Kidney (tissue), 14 donors: ENCODE measurements around the gene ADGRV1. TPM values are rescaled to one million over a fixed set of nuclear protein-coding genes. Genes with fewer than 3 reads are reported as not detected.

Experiments
- DNase-seq, 5 donors: peaks; one replicate each; pipeline ENCODE4 v3.0.0-alpha.2; 2013 to 2020
- FAIRE-seq: peaks from 2 replicates; lab custom pipeline; 2012; peaks lifted over from hg19 to GRCh38; lab: Jason Lieb, UNC
- H3K27ac ChIP-seq, 2 donors: one replicate each; pipeline ENCODE4 v1.7.0; 2013; ENCODE audit warnings: low read depth in 2 of 2, low read length in 2 of 2, inconsistent platforms in 1 of 2
- H3K27me3 ChIP-seq: one replicate; pipeline ENCODE4 v1.7.1; 2013; ENCODE audit warnings: low read length, inconsistent platforms; ENCODE audit not compliant: control insufficient read depth, insufficient read depth
- H3K36me3 ChIP-seq, 3 donors: one replicate each; pipeline versions ENCODE4 v1.7.0 to v1.7.1; 2013; ENCODE audit warnings: low read length in 3 of 3, control low read depth in 1 of 3, inconsistent platforms in 1 of 3; ENCODE audit not compliant: insufficient read depth in 3 of 3, control insufficient read depth in 2 of 3
- H3K4me1 ChIP-seq, 3 donors: one replicate each; pipeline versions ENCODE4 v1.7.0 to v1.7.1; 2013; ENCODE audit warnings: low read length in 3 of 3, inconsistent platforms in 1 of 3, low read depth in 1 of 3; ENCODE audit not compliant: control insufficient read depth in 2 of 3, insufficient read depth in 2 of 3
- H3K4me3 ChIP-seq, 3 donors: one replicate each; pipeline versions ENCODE4 v1.7.0 to v1.8.1; 2013; ENCODE audit warnings: low read length in 3 of 3, control low read depth in 1 of 3, inconsistent platforms in 1 of 3
- H3K9ac ChIP-seq, 3 donors: one replicate each; pipeline versions ENCODE4 v1.7.0 to v1.7.1; 2013; ENCODE audit warnings: low read length in 3 of 3, control low read depth in 1 of 3, inconsistent platforms in 1 of 3
- H3K9me3 ChIP-seq, 3 donors: one replicate each; pipeline versions ENCODE4 v1.7.0 to v1.7.1; 2013; ENCODE audit warnings: low read length in 3 of 3, control low read depth in 1 of 3, inconsistent platforms in 1 of 3; ENCODE audit not compliant: control insufficient read depth in 2 of 3, insufficient read depth in 1 of 3
- CTCF ChIP-seq: IDR thresholded peaks from 3 replicates; pipeline ENCODE4 v1.5.1; 2012; ENCODE audit warnings: mild to moderate bottlenecking, moderate library complexity, borderline replicate concordance; ENCODE audit not compliant: insufficient read depth; ENCODE audit errors: extremely low read depth
- intact Hi-C: fragments of 100-400 bp; cut with DNase I; formaldehyde crosslinking; loops from one replicate; pipeline ENCODE4 v1.11.1; 2022
- polyA plus RNA-seq: library from polyadenylated mRNA; stranded (reverse); fragments of 350-450 nt; fragmentation: Illumina TruSeq; extraction: RNeasy Lipid Tissue Mini Kit (QIAGEN cat#74804); gene quantifications from one replicate; pipeline ENCODE4 v1.2.3, GENCODE V29; 2014; ENCODE audit warnings: low read depth, low replicate concordance; ENCODE audit not compliant: insufficient read depth
- total RNA-seq: library from RNA; stranded (reverse); fragmentation: NEBNext Ultra II Directional; extraction: Animal tissue kit (Norgen Biotek cat#: 25700); gene quantifications from one replicate; pipeline ENCODE4 v1.2.1, GENCODE V29; 2021
- donor health status: control.
- donor health status: control.
- donor health status: control.
- donor health status: control.
- donor health status: control.
- donor health status: DM: yes; HTN: yes; CAD: no.
- donor health status: Normal renal cell carcinoma (clear cell type).

ADGRV1 gene
- total and polyA plus RNA-seq, 2 donors from 2014 or later: 7.0 to 7.3 TPM

- intact Hi-C loops: no loop called here
- no peak for FAIRE-seq
- H3K4me1 ChIP-seq: no peaks in the 10 kb centered on the region
Observed at GRCh38 chr5:90551376-90551775, 7.2 kb upstream of the ADGRV1 start.

GRCh38 chr5:90553711-90554110 lies 4.9 kb upstream of the ADGRV1 start:
- DNase-seq (no peak), FAIRE-seq (no peak)
- Histone ChIP-seq H3K4me1 (peaks cover 0 to 4% (median 0%) of the 10 kb centered on the region in 3 donors), H3K4me3 (no peak overlapping the region), H3K27ac (no peak overlapping the region), H3K27me3 (peaks cover 8% of the 10 kb centered on the region), H3K9ac (no peak overlapping the region), H3K9me3 (no peaks in the 10 kb centered on the region), H3K36me3 (no peaks in the 10 kb centered on the region)
- TF ChIP-seq CTCF: no peak
- intact Hi-C loops: no loop called here

More at GRCh38 chr5:90551376-90551775, 7.2 kb upstream of the ADGRV1 start:
- no peak for TF ChIP-seq CTCF
- Histone ChIP-seq H3K27me3 (no peaks in the 10 kb centered on the region), H3K36me3 (no peaks in the 10 kb centered on the region), H3K9me3 (no peaks in the 10 kb centered on the region), H3K27ac (no peak overlapping the region), H3K4me3 (no peak overlapping the region), H3K9ac (no peak overlapping the region)
- no peak for DNase-seq

GRCh38 chr5:90554358-90555006 lies 4.1 kb upstream of the ADGRV1 start:
- Histone ChIP-seq H3K4me1 (peaks cover 0 to 4% (median 0%) of the 10 kb centered on the region in 3 donors), H3K9me3 (no peaks in the 10 kb centered on the region), H3K9ac (no peak overlapping the region), H3K4me3 (no peak overlapping the region), H3K27me3 (peaks cover 8% of the 10 kb centered on the region), H3K27ac (no peak overlapping the region), H3K36me3 (no peaks in the 10 kb centered on the region)
- intact Hi-C loops: no loop called here
- TF ChIP-seq CTCF: no peak
- DNase-seq (no peak), FAIRE-seq (no peak)
